Smooth muscle cell (in vitro differentiated cells): Measurements from ENCODE around the gene BBIP1. TPM values are rescaled to one million over a fixed set of nuclear protein-coding genes. Genes with fewer than 3 reads are reported as not detected.

Experiments
- DNase-seq: peaks from one replicate; lab custom pipeline; 2025; ENCODE audit not compliant: unreplicated experiment; lab: John Stamatoyannopoulos, UW
- H2AFZ ChIP-seq: fragments of 200-600 bp; sonication (generic); 2 replicates; pipeline ENCODE4 v1.6.0; 2016; ENCODE audit warnings: antibody characterized with exemption, low read depth, mild to moderate bottlenecking
- H3F3A ChIP-seq: fragments of 200-600 bp; sonication (generic); 2 replicates; pipeline ENCODE4 v1.6.0; 2017; ENCODE audit warnings: antibody characterized with exemption, low read depth
- H3K27ac ChIP-seq: fragments of 200-600 bp; sonication (generic); 2 replicates; pipeline ENCODE4 v1.5.1; 2016; ENCODE audit warnings: low read depth, mild to moderate bottlenecking
- H3K27me3 ChIP-seq: fragments of 200-600 bp; sonication (generic); 2 replicates; pipeline ENCODE4 v1.6.1; 2016; ENCODE audit warnings: low read depth, mild to moderate bottlenecking
- H3K36me3 ChIP-seq: fragments of 200-600 bp; sonication (generic); 2 replicates; pipeline ENCODE4 v1.5.1; 2016; ENCODE audit warnings: low read depth
- H3K4me1 ChIP-seq: fragments of 200-600 bp; sonication (generic); 2 replicates; pipeline ENCODE4 v1.5.1; 2016; ENCODE audit warnings: low read depth
- H3K4me2 ChIP-seq: fragments of 200-600 bp; sonication (generic); 2 replicates; pipeline ENCODE4 v1.6.0; 2016; ENCODE audit warnings: mild to moderate bottlenecking
- H3K4me3 ChIP-seq: fragments of 200-600 bp; sonication (generic); 2 replicates; pipeline ENCODE4 v1.5.1; 2016; ENCODE audit warnings: mild to moderate bottlenecking
- H3K79me2 ChIP-seq: fragments of 200-600 bp; sonication (generic); 2 replicates; pipeline ENCODE4 v1.6.0; 2016; ENCODE audit warnings: low read depth, mild to moderate bottlenecking
- H3K9ac ChIP-seq: fragments of 200-600 bp; sonication (generic); 2 replicates; pipeline ENCODE4 v1.6.0; 2016; ENCODE audit warnings: low read depth
- H3K9me3 ChIP-seq: fragments of 200-600 bp; sonication (generic); replicated peaks from 2 replicates; pipeline ENCODE4 v1.5.1; 2016; ENCODE audit warnings: low read depth
- H4K20me1 ChIP-seq: fragments of 200-600 bp; sonication (generic); 2 replicates; pipeline ENCODE4 v1.6.0; 2016; ENCODE audit warnings: low read depth
- WGBS: methylation state at CpG from one replicate; pipeline ENCODE4 v1.1.7; 2016; ENCODE audit warnings: low lambda C conversion rate; 5-methylcytosine and 5-hydroxymethylcytosine counted together
- polyA plus RNA-seq: library from polyadenylated mRNA; unstranded; fragments of >200 nt; fragmentation: Nextera tagmentation; extraction: Ambion mirVana; gene quantifications from 2 replicates; pipeline ENCODE4 v1.2.1, GENCODE V29; 2016
- total RNA-seq: library from RNA; depleted of rRNA; stranded (reverse); fragments of >200 nt; gene quantifications from 2 replicates; pipeline ENCODE4 v1.2.3, GENCODE V29; 2014
- TF ChIP-seq, protein P1 (sequence below): fragments of 200-600 bp; sonication (generic); IDR thresholded peaks from 2 replicates; pipeline ENCODE4 v1.5.1; 2017; ENCODE audit warnings: borderline replicate concordance, mild to moderate bottlenecking, antibody characterized with exemption; ENCODE audit not compliant: insufficient read depth, poor library complexity, severe bottlenecking

Gene BBIP1
- total and polyA plus RNA-seq, 2 experiments from 2014 or later, result 17.8 to 22.3 TPM

DNA sequence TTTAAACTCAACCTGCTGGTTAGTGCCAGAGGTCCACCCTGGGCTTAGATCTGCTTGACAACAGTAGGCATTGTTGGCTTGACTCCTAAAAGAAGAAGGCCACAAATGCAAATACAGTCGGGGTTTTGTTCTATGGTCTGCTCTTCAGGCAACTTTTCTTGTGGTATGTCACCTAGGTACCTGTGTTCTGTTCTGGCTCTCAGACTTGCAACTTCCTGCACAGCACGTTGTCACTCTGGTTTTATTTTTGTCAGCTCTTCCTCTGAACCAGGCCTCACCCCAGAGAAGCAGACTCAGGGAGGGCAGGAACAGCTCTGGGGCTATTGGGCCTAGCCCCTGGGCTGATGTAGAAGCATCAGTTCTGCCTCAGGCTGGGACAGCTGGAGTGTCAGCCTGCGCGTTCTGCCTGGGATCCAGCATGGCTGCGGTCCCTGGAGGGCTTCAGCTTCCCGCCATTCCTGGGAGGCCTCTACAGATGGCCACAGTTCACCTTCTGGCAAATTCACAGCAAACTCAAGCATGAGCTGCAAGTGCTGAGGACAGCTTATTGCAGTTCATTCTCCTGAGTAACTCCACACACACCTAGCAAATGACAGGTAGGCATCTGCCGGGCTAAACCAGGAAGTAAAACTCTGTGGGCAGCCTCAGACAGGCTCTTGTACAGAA, 58.3 kb downstream of the BBIP1 start:
- H3K4me2 ChIP-seq, result no peak overlapping the region
- no peaks in the 10 kb centered on the region for H3K79me2 ChIP-seq
- no peak for DNase-seq
- no peak overlapping the region for H3K9ac ChIP-seq
- H3K27ac ChIP-seq, result peak overlapping the region; percentile 0
- WGBS, result 80% methylated on average over 7 of the region's 7 CpGs
- no peaks in the 10 kb centered on the region for H3K9me3 ChIP-seq
- no peaks in the 10 kb centered on the region for H3K36me3 ChIP-seq
- H2AFZ ChIP-seq, result no peak overlapping the region
- peaks cover 9% of the 10 kb centered on the region for H3K4me1 ChIP-seq
- no peaks in the 10 kb centered on the region for H4K20me1 ChIP-seq
- no peaks in the 10 kb centered on the region for H3F3A ChIP-seq
- no peak overlapping the region for H3K4me3 ChIP-seq
- no peaks in the 10 kb centered on the region for H3K27me3 ChIP-seq
- TF ChIP-seq, protein P1, sequence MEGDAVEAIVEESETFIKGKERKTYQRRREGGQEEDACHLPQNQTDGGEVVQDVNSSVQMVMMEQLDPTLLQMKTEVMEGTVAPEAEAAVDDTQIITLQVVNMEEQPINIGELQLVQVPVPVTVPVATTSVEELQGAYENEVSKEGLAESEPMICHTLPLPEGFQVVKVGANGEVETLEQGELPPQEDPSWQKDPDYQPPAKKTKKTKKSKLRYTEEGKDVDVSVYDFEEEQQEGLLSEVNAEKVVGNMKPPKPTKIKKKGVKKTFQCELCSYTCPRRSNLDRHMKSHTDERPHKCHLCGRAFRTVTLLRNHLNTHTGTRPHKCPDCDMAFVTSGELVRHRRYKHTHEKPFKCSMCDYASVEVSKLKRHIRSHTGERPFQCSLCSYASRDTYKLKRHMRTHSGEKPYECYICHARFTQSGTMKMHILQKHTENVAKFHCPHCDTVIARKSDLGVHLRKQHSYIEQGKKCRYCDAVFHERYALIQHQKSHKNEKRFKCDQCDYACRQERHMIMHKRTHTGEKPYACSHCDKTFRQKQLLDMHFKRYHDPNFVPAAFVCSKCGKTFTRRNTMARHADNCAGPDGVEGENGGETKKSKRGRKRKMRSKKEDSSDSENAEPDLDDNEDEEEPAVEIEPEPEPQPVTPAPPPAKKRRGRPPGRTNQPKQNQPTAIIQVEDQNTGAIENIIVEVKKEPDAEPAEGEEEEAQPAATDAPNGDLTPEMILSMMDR, result no peak

DNA sequence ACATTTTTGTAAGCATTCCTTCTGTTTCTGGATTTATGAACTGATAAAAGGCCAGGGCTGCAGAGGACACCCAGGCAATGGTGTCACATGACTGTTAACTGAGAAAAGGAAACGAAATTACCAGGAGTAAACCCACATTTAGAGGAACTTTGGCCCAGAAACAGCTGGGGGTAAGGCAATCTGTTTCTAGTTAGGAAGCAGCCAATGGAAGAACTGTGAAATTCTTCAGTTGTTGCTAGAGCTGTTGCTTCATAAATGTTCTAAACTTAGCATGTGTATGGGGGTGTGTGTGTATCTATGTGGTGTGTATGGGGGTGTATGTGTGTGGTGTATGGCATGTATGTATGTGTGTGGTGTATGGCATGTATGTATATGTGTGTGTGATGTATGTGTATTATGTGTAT, 59.0 kb downstream of the BBIP1 start:
- H3K4me3 ChIP-seq, result no peak overlapping the region
- peaks cover 6% of the 10 kb centered on the region for H3K4me1 ChIP-seq
- no peaks in the 10 kb centered on the region for H3K79me2 ChIP-seq
- peak overlapping the region; percentile 6 for H3K27ac ChIP-seq
- no peaks in the 10 kb centered on the region for H3K36me3 ChIP-seq
- H3K4me2 ChIP-seq, result no peak overlapping the region
- H3K9ac ChIP-seq, result no peak overlapping the region
- peak overlapping the region; percentile 11 for H2AFZ ChIP-seq
- H3K9me3 ChIP-seq, result no peaks in the 10 kb centered on the region
- TF ChIP-seq, protein P1, result no peak
- H4K20me1 ChIP-seq, result no peaks in the 10 kb centered on the region
- 5% methylated on average over 1 of the region's 1 CpG for whole genome bisulfite sequencing
- no peaks in the 10 kb centered on the region for H3F3A ChIP-seq
- H3K27me3 ChIP-seq, result no peaks in the 10 kb centered on the region
- DNase-seq, result no peak

- TF ChIP-seq, protein P1, result no peak
- Histone ChIP-seq H3K4me2 (no peak overlapping the region), H3K36me3 (no peaks in the 10 kb centered on the region), H3K4me1 (no peaks in the 10 kb centered on the region), H3K27ac (peak overlapping the region; percentile 6), H3K9ac (no peak overlapping the region), H2AFZ (peak overlapping the region; percentile 11), H3K79me2 (no peaks in the 10 kb centered on the region), H3K27me3 (no peaks in the 10 kb centered on the region), H3F3A (no peaks in the 10 kb centered on the region), H4K20me1 (no peaks in the 10 kb centered on the region), H3K9me3 (no peaks in the 10 kb centered on the region), H3K4me3 (no peak overlapping the region)
- 71% methylated on average over 6 of the region's 6 CpGs for WGBS
- no peak for DNase-seq
These were observed 59.6 kb downstream of the BBIP1 start for GRCh38 chr10:110859206-110859972.
